CD4-positive, alpha-beta T cell treated with Interleukin-12 subunit alpha and Interleukin-12 subunit beta, for 1 hour (primary cell): ENCODE measurements around the gene MYOG.

Experiments used
- DNase-seq: peaks from one replicate; pipeline ENCODE4 v3.0.0-alpha.2; 2020

The MYOG gene

DNA sequence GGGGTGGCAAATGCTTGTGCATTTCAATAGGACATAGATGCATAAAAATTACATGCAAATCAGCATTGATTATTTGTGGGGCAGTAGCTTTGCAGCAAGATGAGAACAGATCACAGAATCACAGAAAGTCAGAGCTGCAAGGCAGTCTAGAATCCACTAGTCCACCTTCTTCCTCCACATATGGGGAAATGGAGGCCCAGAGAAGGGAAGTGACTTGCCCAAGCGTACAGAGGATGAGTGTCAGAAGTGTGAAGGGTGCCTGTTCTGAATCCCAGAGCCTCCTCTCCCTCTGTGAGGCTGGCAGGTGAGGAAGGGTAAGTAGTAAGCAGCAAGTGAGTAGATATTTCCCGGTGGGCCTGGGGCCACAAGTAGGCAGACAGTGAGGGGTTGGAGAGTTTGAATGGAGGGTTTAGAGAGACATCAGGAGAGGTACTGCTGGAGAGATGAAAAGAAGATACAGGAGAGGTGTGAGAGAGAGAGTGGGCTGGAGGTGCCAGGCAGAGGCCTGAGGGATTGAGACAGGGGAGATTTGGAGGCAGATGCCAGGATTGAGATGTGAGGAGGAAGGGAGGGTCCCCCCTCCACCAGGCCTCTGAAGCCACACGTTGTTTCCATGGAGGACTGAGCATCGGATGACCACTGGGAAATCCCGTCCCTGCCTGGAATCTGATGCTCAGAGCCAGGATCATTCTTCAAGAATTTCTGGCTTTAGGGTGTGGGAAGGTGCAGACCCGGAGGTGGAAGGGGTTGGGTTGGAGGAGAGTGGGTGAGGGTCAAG lies 4.8 kb upstream of the MYOG start:
- no peak for DNase-seq

DNA sequence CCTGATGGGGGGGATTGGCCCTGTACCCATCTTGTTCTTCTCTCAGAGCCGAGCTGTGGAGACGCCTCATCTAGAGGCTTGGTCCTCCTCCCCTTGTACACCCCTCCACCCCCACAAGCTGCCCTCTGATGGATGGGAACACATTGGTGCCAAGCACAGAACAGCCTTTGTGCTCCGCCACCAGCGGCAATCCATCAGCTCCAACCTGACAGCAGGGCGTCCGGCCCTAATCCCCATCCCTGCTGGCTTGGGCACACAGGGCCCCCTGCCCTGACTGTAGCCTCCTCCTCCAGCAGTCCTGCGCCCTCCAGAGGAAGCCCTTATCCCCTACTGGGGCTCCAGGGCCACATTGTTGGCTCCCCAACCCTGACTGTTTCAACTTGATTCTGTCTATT lies 3.8 kb upstream of the MYOG start:
- DNase-seq, result no peak

DNA sequence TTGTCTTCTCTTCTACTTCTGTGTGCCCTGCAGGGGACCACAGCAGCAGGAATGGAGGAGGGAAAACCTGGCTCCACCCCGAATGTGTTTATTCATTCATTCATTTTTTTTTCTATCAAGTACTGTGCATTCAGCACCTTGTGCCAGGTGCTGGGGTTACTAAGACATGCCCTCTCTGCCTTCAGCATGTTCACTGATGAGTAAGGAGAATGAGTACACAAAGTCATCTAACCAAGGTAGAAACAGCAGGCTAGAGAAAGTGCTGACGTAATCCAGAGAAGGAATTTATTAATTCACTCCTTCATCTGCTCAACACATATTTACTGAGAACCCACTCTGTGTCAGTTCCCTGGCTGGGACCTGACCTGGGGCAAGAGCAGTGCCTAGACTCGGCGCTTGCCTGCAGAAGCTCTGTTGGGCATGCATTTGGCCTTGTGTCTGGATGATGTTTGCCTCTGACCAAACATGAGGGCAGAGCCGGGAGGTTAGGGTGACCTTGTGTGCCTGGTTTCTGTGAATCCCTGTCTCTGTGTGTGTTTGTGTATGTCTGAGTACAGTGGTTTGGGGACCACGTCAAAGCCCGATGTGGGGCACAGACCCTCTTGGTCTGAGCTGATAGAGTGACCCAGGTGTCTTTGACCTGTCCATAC lies 3.3 kb upstream of the MYOG start:
- DNase-seq, result no peak

DNA sequence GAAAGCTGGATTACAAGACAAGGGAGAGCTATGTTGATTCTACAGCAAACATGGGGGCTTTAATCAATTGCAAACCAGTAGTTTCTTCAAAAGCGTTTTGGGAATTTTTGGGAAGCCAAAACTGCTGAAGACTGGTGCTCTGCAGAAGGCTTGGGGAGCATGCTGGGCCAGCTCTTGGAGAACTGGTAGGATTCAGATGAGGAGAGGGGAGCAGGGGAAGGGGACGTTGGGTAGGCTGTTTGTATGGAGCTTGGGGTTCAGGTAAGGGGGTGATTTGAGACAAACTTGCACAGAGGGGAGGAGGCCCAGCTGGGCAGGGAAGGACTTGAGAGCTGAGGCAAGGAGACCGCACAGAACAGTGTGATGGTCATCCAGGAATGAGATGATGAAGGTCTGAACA lies 2.6 kb upstream of the MYOG start:
- no peak for DNase-seq

DNA sequence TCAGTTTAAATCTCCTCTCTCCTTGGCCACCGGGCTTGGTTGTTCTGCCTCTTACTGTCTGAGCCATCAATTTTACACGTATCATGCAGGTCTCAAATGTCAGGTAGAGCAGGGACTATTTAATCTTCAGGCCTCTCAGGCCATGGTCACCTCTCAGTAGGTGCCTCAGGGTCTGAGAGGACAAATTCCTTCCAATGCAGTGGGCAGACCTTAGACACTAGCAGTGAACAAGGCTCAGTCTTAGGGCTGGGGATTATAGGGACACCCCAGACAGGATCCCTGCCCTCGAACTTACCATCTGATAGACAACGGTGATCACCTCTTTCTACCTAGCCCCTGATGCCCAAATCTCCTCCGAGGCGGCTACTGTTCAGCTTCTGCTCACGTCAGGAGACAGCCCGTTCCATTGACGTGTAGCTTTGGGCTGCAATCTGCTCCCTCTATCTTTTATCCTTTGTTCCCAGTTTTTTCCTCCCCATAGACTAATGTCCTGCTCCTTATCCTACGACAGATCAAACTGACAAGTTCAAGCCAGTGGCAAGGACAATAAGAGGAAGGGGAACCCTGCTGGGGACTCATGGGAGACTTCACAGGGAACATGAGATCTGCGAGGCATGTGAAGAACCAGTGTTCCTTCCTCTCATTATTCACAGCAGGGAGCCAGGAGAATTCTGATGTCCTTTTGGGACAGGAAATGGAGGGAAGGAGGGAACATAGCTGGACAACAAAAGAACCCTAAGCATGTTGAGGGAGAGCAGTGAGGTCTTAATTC lies 1.4 kb upstream of the MYOG start:
- DNase-seq, result no peak

DNA sequence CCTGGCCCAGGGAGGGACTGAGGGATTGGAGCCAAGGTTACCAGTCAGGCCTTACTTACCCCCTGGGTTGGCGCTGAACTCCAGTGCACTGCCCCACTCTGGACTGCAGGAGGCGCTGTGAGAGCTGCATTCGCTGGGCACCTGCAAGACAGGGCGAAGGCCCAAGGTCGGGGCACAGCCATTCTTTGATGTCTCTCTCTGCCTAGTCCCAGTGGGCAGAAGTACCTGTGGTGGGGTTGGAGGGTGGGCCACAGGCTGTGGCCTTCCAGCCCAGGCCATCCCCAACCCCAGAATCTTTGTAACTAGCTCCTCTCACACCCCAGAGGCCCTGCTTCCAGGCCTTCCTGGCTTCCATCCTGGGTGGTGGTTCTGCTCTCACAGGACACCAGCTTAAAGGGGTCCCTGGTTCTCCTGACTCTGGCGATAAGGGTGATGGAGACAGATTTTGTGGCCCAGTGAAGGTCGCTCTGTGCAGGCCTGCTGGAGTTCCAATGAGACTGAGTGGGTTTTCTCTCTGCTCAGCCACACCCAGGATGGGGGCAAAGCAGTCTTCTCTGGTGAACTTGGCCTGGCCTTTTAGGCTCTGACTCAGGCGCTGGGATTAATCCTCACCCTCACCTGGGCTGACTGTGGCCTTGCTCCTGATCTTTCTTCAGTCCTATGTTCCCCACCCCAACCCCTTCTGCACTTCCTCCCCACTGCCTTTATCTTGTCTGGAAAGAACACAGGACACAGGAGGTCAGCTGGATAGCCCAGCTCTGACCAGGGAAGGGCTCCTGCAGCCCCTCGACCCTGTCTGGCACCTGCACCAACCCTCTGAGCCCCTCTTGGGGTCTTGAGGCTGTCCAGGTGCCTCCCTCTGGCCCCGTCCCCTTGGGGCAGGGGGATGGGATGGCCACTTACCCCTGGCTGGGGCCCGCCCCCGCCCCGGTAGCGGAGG lies 954 bp downstream of the MYOG start:
- DNase-seq, result no peak

DNA sequence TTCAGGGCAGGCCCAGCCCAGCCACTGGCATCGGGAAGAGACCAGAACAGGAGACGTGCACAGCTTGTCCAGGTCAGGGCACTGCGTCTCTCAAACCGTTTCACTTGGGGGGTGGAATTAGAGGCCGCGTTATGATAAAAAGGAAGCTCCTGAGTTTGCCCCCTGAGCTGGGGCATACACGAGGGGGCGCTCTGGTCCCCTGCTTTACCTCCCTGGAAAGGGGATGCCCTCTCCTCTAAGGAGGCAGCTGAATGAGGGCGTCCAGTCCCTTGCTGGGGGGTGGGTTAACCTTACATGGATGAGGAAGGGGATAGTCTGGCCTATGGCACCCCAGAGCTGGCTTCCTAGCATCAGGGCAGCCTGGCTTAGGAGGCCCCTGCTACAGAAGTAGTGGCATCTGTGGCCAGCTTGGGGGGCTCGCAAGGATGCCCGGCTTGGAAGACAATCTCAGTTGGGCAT lies 2.3 kb downstream of the MYOG start:
- DNase-seq, result no peak

DNA sequence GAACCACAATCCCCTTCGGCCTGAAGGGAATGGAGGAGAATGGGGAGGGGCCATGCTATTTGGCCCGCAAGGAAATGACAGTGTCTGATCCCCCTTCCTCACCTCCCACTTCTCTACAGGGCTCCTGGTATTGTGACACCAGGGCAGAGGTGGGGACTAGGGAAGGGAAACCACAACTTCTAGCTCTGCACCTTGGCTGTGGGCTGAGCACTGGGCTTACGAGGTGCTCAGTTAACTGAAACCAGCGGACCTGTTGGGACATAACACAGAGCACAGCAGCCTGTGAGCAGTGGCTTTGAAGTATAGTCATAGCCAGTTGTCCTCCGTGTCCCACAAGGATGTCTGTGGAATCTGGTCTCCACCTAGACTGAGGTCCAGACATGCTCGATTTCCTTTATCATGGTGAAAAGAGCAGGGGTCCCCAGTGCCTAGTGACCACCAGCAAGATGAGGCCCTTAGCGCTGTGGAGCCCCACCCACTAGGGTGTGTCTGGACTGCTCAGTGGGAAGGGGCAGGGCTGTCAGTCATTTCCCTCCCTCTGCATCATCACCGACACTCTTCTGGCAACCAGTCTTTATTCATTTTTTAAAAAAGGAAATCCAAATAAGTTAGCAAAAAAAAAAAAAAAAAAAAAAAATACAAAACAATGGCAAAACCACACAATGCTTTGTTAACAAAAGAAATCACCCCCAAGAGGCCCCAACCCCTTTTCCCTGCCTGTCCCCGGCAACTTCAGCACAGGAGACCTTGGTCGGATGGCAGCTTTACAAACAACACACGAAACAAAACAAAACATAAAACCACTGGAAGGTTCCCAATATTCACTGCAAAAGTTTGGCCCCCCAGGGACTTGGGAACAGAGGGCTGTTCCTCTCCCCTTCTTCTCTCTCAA lies 3.0 kb downstream of the MYOG start:
- no peak for DNase-seq

DNA sequence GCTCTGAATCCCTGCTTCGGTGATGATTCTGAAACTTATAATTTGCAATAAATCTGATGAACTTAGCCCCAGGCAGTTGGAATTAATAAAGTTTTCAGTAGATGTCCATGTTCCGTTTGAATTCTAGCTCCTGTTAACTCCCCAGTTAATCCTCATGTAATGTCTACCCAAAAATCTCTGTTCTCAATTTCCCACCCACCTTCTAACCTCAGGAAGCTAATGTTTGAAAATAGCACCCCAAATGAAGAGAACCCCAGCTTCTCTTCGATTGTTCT lies 3.6 kb downstream of the MYOG start:
- no peak for DNase-seq

DNA sequence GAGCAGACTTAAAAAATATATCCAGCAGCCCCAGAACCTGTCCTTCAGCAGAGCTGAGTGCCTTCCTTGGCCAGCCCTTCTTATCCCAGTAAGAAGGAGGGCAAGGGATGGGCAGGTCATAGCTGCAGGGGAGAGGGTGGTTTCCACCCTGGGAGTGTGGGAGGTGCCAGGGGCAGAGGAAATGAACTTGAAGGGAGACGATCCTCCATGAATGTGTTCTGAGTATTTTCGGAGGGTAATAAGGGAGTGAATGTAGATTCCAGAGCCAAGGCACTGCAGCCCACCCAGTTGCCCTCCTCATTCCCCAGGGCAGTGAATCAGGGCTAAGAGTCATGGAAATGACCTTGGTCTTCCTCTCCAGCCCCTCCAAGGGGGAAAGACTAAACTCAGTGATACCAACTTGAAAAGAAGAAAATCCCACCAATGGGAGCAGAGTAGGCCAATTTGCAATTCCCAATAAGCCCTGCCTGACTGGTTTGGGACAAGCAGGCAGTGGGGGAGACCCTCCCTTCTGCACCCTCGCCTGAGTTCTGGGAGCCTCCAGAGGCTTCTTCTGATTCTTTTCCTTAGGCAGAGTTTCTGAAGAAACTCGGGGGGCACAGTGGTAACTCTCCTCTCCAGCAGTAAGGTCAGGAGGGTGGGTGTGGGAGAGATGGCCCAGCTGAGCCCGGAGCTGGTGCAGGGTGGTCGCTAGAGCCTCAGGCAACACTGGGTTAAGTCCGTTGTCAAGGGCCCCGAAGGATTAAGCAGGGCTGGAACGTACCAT lies 4.2 kb downstream of the MYOG start:
- no peak for DNase-seq

DNA sequence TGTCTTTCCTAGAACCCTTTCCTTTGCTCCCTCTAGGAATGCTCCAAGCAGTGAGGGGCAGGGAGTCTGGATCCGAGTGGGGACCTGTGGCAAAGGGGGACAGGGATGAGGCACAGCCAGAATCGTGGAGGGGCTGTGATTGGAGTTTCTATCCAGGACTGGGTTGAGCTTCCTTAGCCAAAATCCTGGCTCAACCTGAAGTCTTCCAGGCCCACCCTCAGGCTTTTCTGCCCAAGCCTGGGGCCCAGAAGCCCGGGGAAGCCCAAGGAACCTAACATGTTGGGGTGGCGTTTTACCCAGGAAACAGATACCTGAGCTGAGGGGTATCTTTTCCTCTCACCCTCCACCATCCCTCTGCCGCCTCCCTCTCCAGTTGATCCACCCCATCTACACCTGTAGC lies 5.4 kb downstream of the MYOG start:
- no peak for DNase-seq

DNA sequence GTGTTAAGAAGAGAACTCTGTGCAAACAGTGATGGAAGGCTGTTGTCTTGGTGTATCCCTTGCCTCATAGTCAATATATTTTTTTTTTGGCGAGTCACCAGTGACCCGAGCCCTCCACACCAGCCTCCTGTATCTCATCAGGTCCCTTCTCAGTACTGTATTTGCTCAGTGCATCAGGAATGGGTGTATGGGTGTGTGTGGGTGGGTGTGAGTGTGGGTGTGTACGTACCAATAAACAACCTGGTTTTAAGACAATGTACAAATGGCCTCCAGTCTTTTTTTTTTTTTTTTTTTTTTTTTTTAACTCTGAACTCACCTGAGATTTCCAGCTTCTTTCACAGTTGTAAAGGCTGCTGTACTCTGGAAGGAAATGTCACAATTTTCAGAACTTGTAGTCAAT lies 7.3 kb downstream of the MYOG start:
- no peak for DNase-seq

DNA sequence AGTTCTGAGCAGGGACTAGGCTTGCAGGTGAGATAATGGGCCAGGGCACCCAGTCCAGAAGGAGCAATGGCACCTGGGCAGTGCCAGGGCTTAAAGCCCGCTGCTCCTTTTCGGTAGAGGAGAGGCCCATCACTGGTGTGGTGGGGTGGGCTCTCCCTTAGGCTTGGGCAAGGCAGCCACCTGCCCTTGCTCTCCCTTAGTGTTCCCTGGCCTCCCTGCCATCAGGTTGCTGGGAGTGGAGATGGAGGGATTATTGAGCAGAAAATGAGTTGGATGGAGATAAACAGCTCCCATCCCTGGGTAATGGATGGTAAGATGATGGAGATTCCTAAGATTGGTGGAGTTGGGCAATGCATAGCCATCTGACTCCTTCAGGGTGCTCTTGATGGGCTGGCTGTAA lies 7.9 kb downstream of the MYOG start:
- DNase-seq, result no peak

DNA sequence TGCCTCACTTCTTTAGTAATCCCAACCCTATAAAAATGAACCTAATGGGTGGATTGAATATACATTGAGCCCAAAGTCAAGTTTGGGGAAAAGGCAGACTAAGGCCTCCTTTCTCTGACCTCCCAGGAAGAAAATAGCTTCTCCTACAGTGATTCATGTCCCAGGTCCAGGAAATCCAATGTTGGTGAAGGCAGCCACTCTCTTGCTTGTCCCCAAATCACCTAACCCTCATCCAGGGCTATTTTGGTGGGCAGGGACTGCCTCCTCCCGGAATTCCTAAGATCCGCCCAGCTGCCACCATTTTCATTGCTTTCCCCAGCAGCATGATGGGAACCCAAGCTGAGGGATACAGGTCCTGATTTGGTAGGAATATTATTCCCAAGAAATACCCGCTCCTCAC lies 8.4 kb downstream of the MYOG start:
- no peak for DNase-seq

DNA sequence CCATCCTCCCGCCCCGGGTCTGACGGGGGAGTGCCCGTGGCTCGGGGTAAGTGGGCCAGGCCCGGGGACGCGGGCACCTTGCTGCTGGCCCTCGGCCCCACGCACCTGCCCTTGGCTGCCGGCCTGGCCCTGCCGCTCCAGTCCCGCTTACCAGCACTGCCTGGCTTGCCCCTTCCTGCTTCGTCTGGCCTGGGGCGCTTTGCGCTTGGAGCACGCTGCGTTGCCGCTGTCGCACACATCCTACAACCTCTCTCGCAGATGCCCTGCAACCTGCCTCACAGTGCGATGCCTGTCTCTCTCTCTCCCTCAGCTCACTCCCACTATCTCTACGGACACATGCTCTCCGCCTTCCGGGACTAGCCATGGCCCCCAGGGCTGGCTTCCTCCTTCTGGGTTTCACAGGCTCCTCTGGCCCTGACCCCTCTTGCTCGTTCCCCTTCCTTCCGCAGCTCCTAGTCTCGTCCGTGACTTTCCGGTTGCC lies 9.7 kb downstream of the MYOG start:
- DNase-seq, result no peak

DNA sequence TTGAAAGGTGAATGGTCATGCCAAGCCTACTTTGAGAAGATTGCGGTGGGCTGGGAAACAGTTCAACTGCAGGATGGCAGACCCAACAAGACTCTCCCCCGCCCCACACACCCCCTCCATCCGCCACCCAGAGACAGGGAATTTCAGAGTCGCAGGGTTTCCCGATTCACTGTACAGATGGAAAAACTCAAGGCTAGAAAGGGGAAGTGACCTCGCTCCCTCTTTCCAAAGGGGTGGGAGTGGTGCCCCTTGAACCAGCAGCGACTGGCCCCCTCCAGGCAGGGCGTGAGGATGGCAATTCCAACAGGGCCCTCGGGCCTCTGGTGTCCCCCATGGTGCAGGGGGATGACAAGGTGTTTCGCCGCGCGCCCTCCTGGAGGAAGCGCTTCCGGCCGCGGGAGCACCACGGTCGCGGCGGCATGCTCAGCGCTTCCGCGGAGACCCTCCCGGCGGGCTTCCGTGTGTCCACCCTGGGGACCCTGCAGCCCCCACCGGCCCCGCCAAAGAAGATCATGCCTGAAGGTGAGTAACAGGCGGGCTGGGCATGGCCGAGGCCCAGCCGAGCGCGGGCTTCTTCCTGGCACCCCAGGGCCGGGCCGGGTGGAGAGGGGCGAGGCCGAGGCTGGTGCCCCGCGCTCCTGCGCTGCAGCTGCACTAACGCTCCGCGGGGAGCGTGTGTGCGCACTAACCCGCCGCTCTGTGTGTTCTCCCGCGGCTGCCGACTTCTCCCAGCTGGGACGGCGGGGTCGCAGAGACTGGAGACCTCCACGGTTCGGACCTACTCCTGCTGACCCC lies 10.4 kb downstream of the MYOG start:
- no peak for DNase-seq

DNA sequence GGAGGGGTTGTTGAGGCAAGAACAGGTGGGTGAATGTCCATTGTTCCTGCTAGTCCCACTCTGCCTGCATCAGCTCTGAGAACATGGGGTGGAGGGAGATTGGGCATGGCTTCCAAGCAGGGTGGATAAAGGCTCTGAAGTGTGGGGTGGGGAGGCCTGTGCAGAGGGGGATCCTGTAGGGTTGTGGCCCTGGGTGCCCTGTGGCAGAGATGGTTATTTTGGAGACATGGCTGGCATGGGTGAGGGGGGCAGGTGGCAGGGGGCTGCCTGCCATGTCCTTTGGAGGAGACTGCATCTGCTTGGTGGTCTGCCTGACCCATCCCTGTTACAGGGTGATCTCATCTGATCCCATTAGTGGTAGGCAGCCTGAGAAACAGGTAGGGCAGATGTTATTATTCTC lies 11.2 kb downstream of the MYOG start:
- no peak for DNase-seq

DNA sequence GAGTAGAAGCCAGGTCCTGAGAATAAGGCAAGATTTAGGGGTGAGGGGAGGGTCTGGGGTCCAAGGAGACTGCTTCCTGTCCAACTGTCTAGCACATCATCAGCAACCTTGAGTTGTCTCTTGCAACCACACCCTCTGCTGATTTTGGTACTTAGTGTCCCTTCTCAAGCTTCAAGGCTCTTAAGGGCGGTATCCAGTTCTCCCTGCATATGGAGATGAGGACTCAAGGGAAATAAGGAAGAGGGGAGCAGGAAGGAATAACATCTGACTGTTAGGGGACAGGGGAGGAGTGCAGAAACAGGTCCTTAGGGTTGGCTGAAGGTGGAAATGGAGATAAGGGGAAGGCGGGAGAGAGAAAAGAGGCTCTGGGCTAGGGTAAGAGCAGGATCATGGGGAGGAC lies 12.3 kb downstream of the MYOG start:
- DNase-seq, result no peak

DNA sequence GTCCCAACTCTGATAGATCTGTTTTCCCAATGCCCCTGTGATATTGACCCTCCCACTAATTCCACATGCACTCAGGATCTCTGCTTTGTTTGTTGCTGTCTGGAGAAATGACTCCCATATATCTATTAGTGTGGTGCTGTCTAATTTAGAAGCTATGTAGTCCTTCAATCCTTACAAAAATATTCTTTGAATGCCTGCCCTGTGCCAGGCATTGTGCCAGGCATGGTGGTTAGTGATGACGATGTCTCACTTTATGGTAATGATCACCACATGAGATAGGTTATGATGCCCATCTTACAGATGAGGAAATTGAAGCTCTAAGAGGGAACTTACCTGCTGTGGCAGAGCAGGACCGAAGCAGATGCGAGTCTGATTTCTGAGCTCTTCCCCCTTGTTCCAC lies 12.9 kb downstream of the MYOG start:
- DNase-seq, result no peak

DNA sequence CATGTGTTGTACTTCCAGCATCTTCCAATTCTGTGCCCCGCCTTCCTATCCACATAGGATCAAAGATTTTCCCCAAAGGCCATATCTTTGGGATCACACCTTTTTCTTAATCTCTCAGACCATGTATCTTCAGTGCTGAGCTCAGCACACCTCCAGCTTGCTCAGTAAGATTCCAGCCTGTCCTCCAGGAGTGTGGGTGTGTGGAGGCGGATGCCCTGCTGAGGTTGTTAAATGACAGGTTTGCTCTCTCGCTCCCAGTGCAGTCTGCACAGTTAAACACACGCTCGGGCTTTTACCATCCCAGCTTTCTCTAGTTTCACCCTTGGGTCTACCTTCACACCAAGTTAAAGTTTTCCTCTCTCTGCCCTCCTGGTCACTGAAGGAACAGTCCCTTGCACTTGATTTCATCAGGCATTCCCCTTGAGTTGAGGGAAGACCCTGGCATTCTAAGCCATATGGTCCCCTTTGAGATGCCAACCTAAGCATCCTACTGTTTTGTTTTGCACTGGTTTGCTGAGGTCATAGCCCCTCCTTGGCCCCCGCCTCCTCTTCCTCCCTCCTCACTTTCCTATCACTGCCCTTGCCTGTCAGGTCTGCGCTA lies 13.7 kb downstream of the MYOG start:
- DNase-seq, result no peak
